IMR-90 (cell line): Measurements from ENCODE around the gene MRPL49. TPM values are rescaled to one million over a fixed set of nuclear protein-coding genes. Genes with fewer than 3 reads are reported as not detected.

Source experiments
- ATAC-seq: fragments of 200-7000 bp; cut with Tn5 transposase; 2 replicates; pipeline ENCODE4 v1.9.1; 2020; ENCODE audit warnings: low read depth, mild to moderate bottlenecking, moderate library complexity
- BruUV-seq: library from RNA; stranded (reverse); fragments of 400-500 nt; replicated peaks from 2 replicates; lab custom pipeline; 2021; lab: Mats Ljungman, UMichigan
- CTCF ChIA-PET: fragments of 300-600 bp; formaldehyde crosslinking; extraction: SDS; loops from one replicate; lab custom pipeline; 2021; ENCODE audit warnings: antibody characterized with exemption; lab: Yijun Ruan, JAX
- POLR2A ChIA-PET: fragments of 300-600 bp; sonication (Branson Sonifier 250); formaldehyde crosslinking; loops from one replicate; lab custom pipeline; 2022; ENCODE audit warnings: antibody characterized with exemption; ENCODE audit not compliant: unreplicated experiment; lab: Charles Lee
- DNase-seq: peaks from one replicate; pipeline ENCODE4 v3.0.0; 2013
- H2AFZ ChIP-seq: replicated peaks from 2 replicates; pipeline ENCODE3; 2013; ENCODE audit warnings: low read length, mild to moderate bottlenecking; ENCODE audit not compliant: poor library complexity
- H2AK5ac ChIP-seq: 2 replicates; pipeline ENCODE4 v1.6.1; 2013; ENCODE audit warnings: low read depth, low read length, inconsistent platforms
- H2AK9ac ChIP-seq: replicated peaks from 2 replicates; pipeline ENCODE3; 2013; ENCODE audit warnings: mild to moderate bottlenecking, low read depth, low read length, moderate library complexity; ENCODE audit not compliant: poor library complexity
- H2BK120ac ChIP-seq: 2 replicates; pipeline ENCODE4 v1.6.1; 2013; ENCODE audit warnings: low read depth, low read length, inconsistent platforms
- H2BK15ac ChIP-seq: 3 replicates; pipeline ENCODE4 v1.6.1; 2013; ENCODE audit warnings: low read depth, low read length, inconsistent platforms
- H2BK20ac ChIP-seq: 2 replicates; pipeline ENCODE4 v1.6.1; 2013; ENCODE audit warnings: low read depth, mild to moderate bottlenecking, inconsistent platforms, low read length, moderate library complexity
- H2BK5ac ChIP-seq: 2 replicates; pipeline ENCODE4 v1.6.1; 2013; ENCODE audit warnings: mild to moderate bottlenecking, low read depth, low read length, inconsistent platforms; ENCODE audit not compliant: poor library complexity, severe bottlenecking
- H3K14ac ChIP-seq: replicated peaks from 2 replicates; pipeline ENCODE4 v1.6.1; 2013; ENCODE audit warnings: low read depth, low read length, inconsistent platforms
- H3K18ac ChIP-seq: 2 replicates; pipeline ENCODE4 v1.6.1; 2013; ENCODE audit warnings: low read depth, low read length, control low read depth
- H3K23ac ChIP-seq: 2 replicates; pipeline ENCODE4 v1.6.1; 2013; ENCODE audit warnings: low read depth, low read length, inconsistent platforms
- H3K27ac ChIP-seq: 2 replicates; pipeline ENCODE4 v1.5.1; 2013; ENCODE audit warnings: mild to moderate bottlenecking, control low read depth, low read length; ENCODE audit not compliant: insufficient read depth
- H3K27me3 ChIP-seq: 2 replicates; pipeline ENCODE4 v1.6.1; 2013; ENCODE audit warnings: low read length; ENCODE audit not compliant: control insufficient read depth, insufficient read depth
- H3K36me3 ChIP-seq: 2 replicates; pipeline ENCODE4 v1.6.1; 2013; ENCODE audit warnings: low read length, mixed read lengths; ENCODE audit not compliant: control insufficient read depth, insufficient read depth
- H3K4ac ChIP-seq: 2 replicates; pipeline ENCODE4 v1.6.1; 2013; ENCODE audit warnings: low read depth, low read length, inconsistent platforms
- H3K4me1 ChIP-seq: 2 replicates; pipeline ENCODE4 v1.6.1; 2013; ENCODE audit warnings: low read length, mixed read lengths; ENCODE audit not compliant: control insufficient read depth, insufficient read depth
- H3K4me2 ChIP-seq: 2 replicates; pipeline ENCODE4 v1.6.1; 2013; ENCODE audit warnings: low read depth, mild to moderate bottlenecking, control low read depth, low read length, moderate library complexity
- H3K4me3 ChIP-seq: 2 replicates; pipeline ENCODE4 v1.5.1; 2013; ENCODE audit warnings: low read depth, mild to moderate bottlenecking, control low read depth, low read length, moderate library complexity; ENCODE audit not compliant: insufficient read depth
- H3K56ac ChIP-seq: 2 replicates; pipeline ENCODE4 v1.6.1; 2013; ENCODE audit warnings: low read length, inconsistent platforms; ENCODE audit not compliant: insufficient read depth; ENCODE audit errors: extremely low read depth
- H3K79me1 ChIP-seq, 2 experiments: 2 replicates each; pipeline ENCODE4 v1.6.1; 2013; ENCODE audit warnings: low read length in 2 of 2, inconsistent platforms in 1 of 2, low read depth in 1 of 2
- H3K9ac ChIP-seq: 2 replicates; pipeline ENCODE4 v1.6.1; 2013; ENCODE audit warnings: low read depth, low read length, control low read depth
- H3K9me1 ChIP-seq: 2 replicates; pipeline ENCODE4 v1.6.1; 2013; ENCODE audit warnings: low read length, inconsistent platforms; ENCODE audit not compliant: insufficient read depth
- H3K9me3 ChIP-seq: 2 replicates; pipeline ENCODE4 v1.6.1; 2013; ENCODE audit warnings: low read length; ENCODE audit not compliant: control insufficient read depth, insufficient read depth
- H4K20me1 ChIP-seq: 2 replicates; pipeline ENCODE4 v1.6.1; 2013; ENCODE audit warnings: low read length, inconsistent platforms; ENCODE audit not compliant: insufficient read depth
- H4K5ac ChIP-seq: 2 replicates; pipeline ENCODE4 v1.6.1; 2013; ENCODE audit warnings: mild to moderate bottlenecking, low read depth, low read length, control low read depth
- H4K8ac ChIP-seq, 2 experiments: 2 replicates each; pipeline ENCODE4 v1.6.1; 2013; ENCODE audit warnings: low read depth in 2 of 2, low read length in 2 of 2, control low read depth in 1 of 2, inconsistent platforms in 1 of 2
- H4K91ac ChIP-seq: 2 replicates; pipeline ENCODE4 v1.6.1; 2013; ENCODE audit warnings: low read depth, low read length, inconsistent platforms; ENCODE audit not compliant: insufficient read depth
- BHLHE40 ChIP-seq: fragments of 150-350 bp; IDR thresholded peaks from 2 replicates; pipeline ENCODE4 v1.6.1; 2016; ENCODE audit warnings: mild to moderate bottlenecking, low read depth, low read length
- FOS ChIP-seq: fragments of 150-350 bp; IDR thresholded peaks from 2 replicates; pipeline ENCODE4 v1.6.1; 2016; ENCODE audit warnings: low read depth, low read length
- MAZ ChIP-seq: IDR thresholded peaks from 2 replicates; pipeline ENCODE4 v1.6.1; 2012; ENCODE audit warnings: low read depth, mild to moderate bottlenecking, low read length, improper control_type of control experiment, moderate library complexity, borderline replicate concordance
- MXI1 ChIP-seq: IDR thresholded peaks from 2 replicates; pipeline ENCODE4 v1.6.1; 2012; ENCODE audit warnings: low read depth, mild to moderate bottlenecking, low read length, moderate library complexity, borderline replicate concordance
- NFE2L2 ChIP-seq: fragments of 150-350 bp; IDR thresholded peaks from 2 replicates; pipeline ENCODE4 v1.6.1; 2016; ENCODE audit warnings: low read depth, mild to moderate bottlenecking, low read length
- POLR2A ChIP-seq: IDR thresholded peaks from 2 replicates; pipeline ENCODE4 v1.6.1; 2012; ENCODE audit warnings: mild to moderate bottlenecking, low read depth, low read length
- RAD21 ChIP-seq: IDR thresholded peaks from 2 replicates; pipeline ENCODE4 v1.6.1; 2012; ENCODE audit warnings: low read length, improper control_type of control experiment
- RCOR1 ChIP-seq: IDR thresholded peaks from 2 replicates; pipeline ENCODE4 v1.6.1; 2012; ENCODE audit warnings: mild to moderate bottlenecking, low read length, improper control_type of control experiment; ENCODE audit not compliant: insufficient replicate concordance
- RFX5 ChIP-seq: IDR thresholded peaks from 2 replicates; pipeline ENCODE4 v1.8.0; 2012; ENCODE audit warnings: low read depth, mild to moderate bottlenecking, low read length, moderate library complexity
- WGBS, 2 experiments: methylation state at CpG; one replicate each; pipeline versions ENCODE4 v1.1.5 to v1.1.7; 2013; ENCODE audit warnings: missing lambda C conversion rate in 2 of 2; ENCODE audit not compliant: insufficient read length in 1 of 2; ENCODE audit errors: extremely low coverage in 2 of 2; 5-methylcytosine and 5-hydroxymethylcytosine counted together
- dilution Hi-C: fragments of 300-500 bp; cut with HindIII; formaldehyde crosslinking; loops from one replicate; pipeline ENCODE4 v1.14.3; 2018; ENCODE audit warnings: low sequenced_read_pairs; ENCODE audit not compliant: unreplicated experiment
- in situ Hi-C: fragments of 300-500 bp; cut with MboI; formaldehyde crosslinking; loops from 3 replicates; pipeline ENCODE4 v1.14.3; 2019; ENCODE audit warnings: low sequenced_read_pairs, inconsistent platforms, mixed read lengths
- intact Hi-C: fragments of 100-400 bp; cut with micrococcal nuclease; formaldehyde crosslinking; loops from 2 replicates; pipeline ENCODE4 v1.10.0; 2022
- polyA plus RNA-seq, 3 experiments: library from polyadenylated mRNA; depleted of rRNA; stranded (reverse); fragments of >200 nt; gene quantifications; 2 replicates each; pipeline ENCODE4 v1.2.3, GENCODE V29; 2012; ENCODE audit warnings: low replicate concordance in 1 of 3
- total RNA-seq: library from RNA; depleted of rRNA; stranded (reverse); fragments of >200 nt; gene quantifications from 2 replicates; pipeline ENCODE4 v1.2.3, GENCODE V29; 2012
- TF ChIP-seq, protein P1 (sequence below): fragments of 150-350 bp; IDR thresholded peaks from 2 replicates; pipeline ENCODE4 v1.6.1; 2017; ENCODE audit warnings: mild to moderate bottlenecking, antibody characterized with exemption, low read length, low read depth
- TF ChIP-seq, protein P2 (sequence below): fragments of 150-350 bp; IDR thresholded peaks from 2 replicates; pipeline ENCODE4 v1.6.1; 2016; ENCODE audit warnings: low read depth, mild to moderate bottlenecking, low read length, moderate library complexity, borderline replicate concordance

MRPL49 gene
- total and polyA plus RNA-seq, 2 of the 4 experiments (the other 2 are of a cell fraction) = 55.2 to 56.8 TPM

DNA sequence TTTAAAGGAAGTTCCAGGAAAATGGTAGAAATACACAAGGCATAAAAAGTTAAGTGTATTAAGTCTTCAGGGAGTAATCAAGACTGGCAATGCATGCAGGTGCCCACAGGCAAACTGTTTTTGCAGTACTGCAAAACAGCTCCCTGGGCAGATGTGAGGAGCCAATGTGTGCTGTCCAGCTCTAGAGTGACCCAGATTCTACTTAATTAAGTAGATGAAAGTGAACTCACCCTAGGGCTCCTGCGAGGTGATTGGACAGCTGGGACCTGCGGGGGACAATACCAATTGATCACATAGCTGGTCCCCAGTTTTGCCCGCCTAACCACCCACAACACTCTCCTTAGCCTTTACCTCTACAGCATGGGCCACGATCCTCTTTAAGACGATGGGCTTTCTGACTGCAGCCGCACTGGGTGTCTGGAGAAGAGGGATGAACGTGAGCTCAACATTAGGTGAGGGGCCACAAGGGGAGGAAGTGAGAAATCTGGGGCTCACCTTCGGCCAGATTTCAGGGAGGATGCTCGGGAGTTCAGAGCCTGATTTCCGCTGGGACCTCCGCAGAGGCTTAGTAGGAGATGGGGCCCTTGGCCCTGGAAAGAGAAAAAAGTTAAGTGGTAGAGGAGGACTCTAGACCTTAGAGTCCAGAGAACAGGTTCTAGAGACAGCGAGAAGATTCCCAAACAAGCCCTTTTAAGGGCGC is 38.8 kb upstream of the MRPL49 start (continued):
- TF ChIP-seq RCOR1 = no peak

DNA sequence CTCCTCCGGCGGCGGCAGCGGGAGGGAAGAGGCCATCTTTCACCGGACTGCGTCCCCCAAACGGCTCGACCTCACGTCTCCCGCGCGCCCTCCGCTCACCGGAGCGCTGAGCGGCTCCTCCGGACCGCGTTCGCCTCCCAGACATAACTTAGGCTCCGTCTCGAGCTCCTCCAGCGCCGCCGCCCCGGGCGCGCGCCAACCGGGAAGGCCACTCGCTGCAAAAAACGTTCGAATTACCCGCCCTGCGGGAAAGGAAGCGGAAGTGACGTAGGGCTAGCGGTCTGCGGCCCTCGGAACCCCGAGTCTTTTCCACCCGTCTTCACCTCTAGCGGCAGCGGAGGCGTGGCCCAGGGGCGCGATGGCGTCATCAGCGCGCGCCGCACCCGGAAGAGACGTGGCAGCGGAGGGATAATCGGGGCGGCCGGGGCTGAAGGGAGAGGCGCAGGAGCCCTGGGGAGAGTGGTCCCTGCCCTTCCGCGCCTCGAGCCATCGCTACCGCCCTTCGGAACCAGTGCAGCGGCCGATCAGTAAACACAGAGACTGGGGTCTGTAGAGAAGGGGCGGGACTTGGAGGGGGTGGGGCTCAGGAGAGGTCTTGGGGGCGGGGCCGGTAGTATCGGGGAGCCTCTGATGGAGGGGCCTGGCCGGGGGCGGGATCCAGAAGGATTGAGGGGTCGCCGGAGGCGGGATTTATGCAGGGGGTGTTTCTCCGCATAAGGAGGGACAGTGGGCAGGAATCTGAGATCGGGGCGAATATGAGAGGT is 38.1 kb upstream of the MRPL49 start, which contains the start of the genes CDCA5 and ZFPL1:
TSS of gene CDCA5 (minus strand) at position 207 of the 764 bp plus-strand sequence. CDS start at position 145, 62 bp downstream.
TSS of gene ZFPL1 (plus strand) at position 389 of the 764 bp plus-strand sequence. CDS start 477 bp downstream, outside the sequence.
- H3K14ac ChIP-seq = peak within 1 kb of the TSS; percentile 99
- H3K9me3 ChIP-seq = no peaks in the 10 kb centered on the region
- peak within 1 kb of the TSS; percentile 95 for H3K4me2 ChIP-seq
- POLR2A ChIA-PET = no interaction called here
- H3K23ac ChIP-seq = peak within 1 kb of the TSS; percentile 93; the same call in 1 of the 2 replicates
- peak within 1 kb of the TSS; percentile 97 for H3K18ac ChIP-seq
- H2AFZ ChIP-seq = peak within 1 kb of the TSS; percentile 95
- H2BK15ac ChIP-seq = peak within 1 kb of the TSS; percentile 65; the same call in 1 of the 3 replicates
- peak within 1 kb of the TSS; percentile 89 for H3K4me3 ChIP-seq
- peak within 1 kb of the TSS; percentile 98 for H4K91ac ChIP-seq
- H3K56ac ChIP-seq = peak within 1 kb of the TSS; percentile 90
- no peaks in the 10 kb centered on the region; the same call in 1 of the 2 replicates for H4K20me1 ChIP-seq
- peaks cover 29% of the 10 kb centered on the region for H3K36me3 ChIP-seq
- in situ Hi-C loops (no loop called here), intact Hi-C loops (loop anchor here (1.0 to 2.0 kb wide), 2 partner anchors 12 to 43 kb away; partner anchors contain the start of genes SAC3D1 and VPS51), dilution Hi-C loops (no loop called here)
- no peaks in the 10 kb centered on the region; the same call in 1 of the 2 replicates for H3K9me1 ChIP-seq
- ATAC-seq (peak; percentile 93), DNase-seq (peak; percentile 94)
- H3K4me1 ChIP-seq = peaks cover 4% of the 10 kb centered on the region; the same call in 1 of the 2 replicates
- H4K5ac ChIP-seq = peak within 1 kb of the TSS; percentile 99
- peak within 1 kb of the TSS; percentile 98 for H2BK5ac ChIP-seq
- peak within 1 kb of the TSS; percentile 99 for H3K4ac ChIP-seq
- H2AK9ac ChIP-seq = peak within 1 kb of the TSS; percentile 94
- H4K8ac ChIP-seq = peak within 1 kb of the TSS; percentile 93 to 99
- H3K27ac ChIP-seq = peak within 1 kb of the TSS; percentile 100
- no peak within 1 kb of the TSS for H2BK20ac ChIP-seq
- H3K27me3 ChIP-seq = no peaks in the 10 kb centered on the region
- peak within 1 kb of the TSS; percentile 91 for H2BK120ac ChIP-seq
- H3K79me1 ChIP-seq = peaks cover 41 to 60% of the 10 kb centered on the region in 2 experiments
- CTCF ChIA-PET = no interaction called here
- 0% methylated on average over 39 of the region's 79 CpGs; no CpG with 5 or more reads in 1 of the 2 experiments for WGBS, 2 experiments
- peak within 1 kb of the TSS; percentile 93 for H2AK5ac ChIP-seq
- peak within 1 kb of the TSS; percentile 99 for H3K9ac ChIP-seq
- no TSS peak for BruUV-seq
- TF ChIP-seq RAD21 (no peak; the same call in 1 of the 2 replicates), MXI1 (peak; percentile 98), MAZ (peak; percentile 69; the same call in 1 of the 2 replicates), RFX5 (no peak), POLR2A (peak; percentile 97), FOS (no peak), NFE2L2 (no peak), BHLHE40 (no peak), RCOR1 (no peak)
- TF ChIP-seq, protein P1, sequence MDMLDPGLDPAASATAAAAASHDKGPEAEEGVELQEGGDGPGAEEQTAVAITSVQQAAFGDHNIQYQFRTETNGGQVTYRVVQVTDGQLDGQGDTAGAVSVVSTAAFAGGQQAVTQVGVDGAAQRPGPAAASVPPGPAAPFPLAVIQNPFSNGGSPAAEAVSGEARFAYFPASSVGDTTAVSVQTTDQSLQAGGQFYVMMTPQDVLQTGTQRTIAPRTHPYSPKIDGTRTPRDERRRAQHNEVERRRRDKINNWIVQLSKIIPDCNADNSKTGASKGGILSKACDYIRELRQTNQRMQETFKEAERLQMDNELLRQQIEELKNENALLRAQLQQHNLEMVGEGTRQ = peak; percentile 38; the same call in 1 of the 2 replicates
- TF ChIP-seq, protein P2, sequence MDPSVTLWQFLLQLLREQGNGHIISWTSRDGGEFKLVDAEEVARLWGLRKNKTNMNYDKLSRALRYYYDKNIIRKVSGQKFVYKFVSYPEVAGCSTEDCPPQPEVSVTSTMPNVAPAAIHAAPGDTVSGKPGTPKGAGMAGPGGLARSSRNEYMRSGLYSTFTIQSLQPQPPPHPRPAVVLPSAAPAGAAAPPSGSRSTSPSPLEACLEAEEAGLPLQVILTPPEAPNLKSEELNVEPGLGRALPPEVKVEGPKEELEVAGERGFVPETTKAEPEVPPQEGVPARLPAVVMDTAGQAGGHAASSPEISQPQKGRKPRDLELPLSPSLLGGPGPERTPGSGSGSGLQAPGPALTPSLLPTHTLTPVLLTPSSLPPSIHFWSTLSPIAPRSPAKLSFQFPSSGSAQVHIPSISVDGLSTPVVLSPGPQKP = 0 out of 2 replicates have a peak, but pooled peaks have one; percentile 9
